SK-N-SH (cell line): ENCODE results near the gene GYS2.

ENCODE experiments used
- CTCF ChIP-seq: fragments of 200-600 bp; sonication (generic); IDR thresholded peaks from 2 replicates; pipeline ENCODE4 v1.6.1; 2017; ENCODE audit warnings: antibody characterized with exemption, mild to moderate bottlenecking, moderate library complexity
- EZH2phosphoT487 ChIP-seq: fragments of 200-600 bp; sonication (generic); IDR thresholded peaks from 2 replicates; pipeline ENCODE4 v1.6.1; 2017; ENCODE audit warnings: low read depth, mixed run types, mild to moderate bottlenecking, antibody characterized with exemption, moderate library complexity, borderline replicate concordance
- FOXJ3 ChIP-seq: sonication (generic); formaldehyde crosslinking; IDR thresholded peaks from 2 replicates; pipeline ENCODE4 v1.5.1; 2020; ENCODE audit warnings: mild to moderate bottlenecking, missing genetic modification reagents
- GABPA ChIP-seq: IDR thresholded peaks from 2 replicates; pipeline ENCODE4 v1.4.0; 2012; ENCODE audit warnings: low read depth, mild to moderate bottlenecking
- IRF3 ChIP-seq: fragments of 150-350 bp; IDR thresholded peaks from 2 replicates; pipeline ENCODE4 v1.6.1; 2016; ENCODE audit warnings: mild to moderate bottlenecking, low read depth, low read length
- PBX3 ChIP-seq: IDR thresholded peaks from 2 replicates; pipeline ENCODE4; 2012
- POLR2AphosphoS5 ChIP-seq: IDR thresholded peaks from 2 replicates; pipeline ENCODE4 v1.6.1; 2012; ENCODE audit warnings: low read depth, low read length
- RXRA ChIP-seq: IDR thresholded peaks from 2 replicates; pipeline ENCODE4 v1.4.0; 2012; ENCODE audit warnings: low read depth, mild to moderate bottlenecking, borderline replicate concordance
- TCF12 ChIP-seq: IDR thresholded peaks from 2 replicates; pipeline ENCODE4 v1.4.0; 2012
- ZBTB33 ChIP-seq: IDR thresholded peaks from 2 replicates; pipeline ENCODE4 v1.4.0; 2012; ENCODE audit warnings: low read depth, borderline replicate concordance

- TF ChIP-seq PBX3 (no peak), POLR2AphosphoS5 (no peak), CTCF (no peak), GABPA (no peak), RXRA (no peak), IRF3 (no peak), EZH2phosphoT487 (no peak), ZBTB33 (no peak), TCF12 (no peak), FOXJ3 (no peak)
Observed at GRCh38 chr12:21509768-21510167, 94.9 kb downstream of the GYS2 start.
